HG02759 (cell line): ENCODE data around the gene UBE2F.
"Not testable (repeated sequence)": the region's sequence is repeated elsewhere in the genome, so short reads cannot be mapped to it uniquely, and the experiment has no call there.

Source experiments
- ATAC-seq: cut with Tn5 transposase; IDR thresholded peaks from one replicate; pipeline ENCODE4 v1.9.1; 2021; ENCODE audit warnings: mild to moderate bottlenecking, moderate library complexity; ENCODE audit not compliant: unreplicated experiment

UBE2F gene

GRCh38 chr2:238042090-238042489, 75.3 kb downstream of the UBE2F start:
- no peak for ATAC-seq

DNA sequence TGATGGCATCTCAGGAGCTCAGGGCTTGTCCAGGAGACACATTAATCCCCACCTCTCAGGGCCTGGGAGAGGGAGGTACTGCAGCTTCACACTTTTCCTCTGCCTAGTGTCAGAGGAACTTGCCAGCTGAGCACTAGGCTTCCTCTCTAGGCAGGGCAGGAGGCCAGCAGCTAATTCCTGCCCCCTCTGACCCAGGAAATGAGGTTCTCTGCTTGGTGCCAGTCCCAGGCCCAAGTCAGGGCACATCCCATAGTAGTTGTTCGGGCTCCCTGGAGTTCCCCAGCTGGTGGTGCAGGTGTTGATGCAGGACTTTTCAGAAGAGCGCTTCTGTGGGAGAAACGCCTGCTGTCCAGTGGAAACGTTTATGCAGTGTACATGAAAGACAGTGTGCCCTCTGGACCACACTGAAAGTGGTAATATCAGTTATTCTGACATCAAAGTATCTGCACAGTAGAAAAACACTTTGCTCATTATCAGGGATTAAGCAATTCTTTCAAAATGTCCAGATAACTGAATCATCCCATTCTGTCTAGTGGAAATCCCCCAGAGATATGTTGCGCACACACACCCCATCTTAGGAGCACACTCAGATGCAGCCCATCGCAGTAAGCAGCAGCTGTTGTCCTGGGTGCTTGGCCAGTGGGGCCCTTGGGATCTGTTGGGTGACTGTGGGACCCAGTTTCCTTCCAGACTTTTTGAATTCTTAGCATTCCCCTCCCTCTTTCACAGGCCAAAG, 76.2 kb downstream of the UBE2F start:
- no peak for ATAC-seq

DNA sequence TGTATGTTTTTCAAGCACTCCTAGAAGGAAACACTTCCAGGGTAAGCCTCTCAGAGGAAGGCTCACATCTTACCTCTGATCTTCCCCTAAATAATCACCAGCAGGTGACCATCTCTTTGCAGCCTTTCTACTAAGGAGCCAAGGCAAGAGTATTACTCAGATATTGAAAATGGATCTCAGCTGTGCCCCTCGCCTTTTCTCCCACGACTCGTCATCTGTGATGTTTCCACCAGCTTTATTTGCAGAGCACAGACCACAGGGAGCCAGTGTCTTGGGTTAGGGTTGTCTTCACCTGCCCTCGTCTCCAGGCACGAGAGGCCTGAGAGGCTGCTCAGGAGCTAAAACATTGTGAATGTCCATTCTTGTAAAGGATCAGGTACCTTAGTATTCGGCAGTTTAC, 77.0 kb downstream of the UBE2F start:
- ATAC-seq = no peak

GRCh38 chr2:238045575-238045974, 78.8 kb downstream of the UBE2F start:
- no peak for ATAC-seq

GRCh38 chr2:238046725-238047270, 80.0 kb downstream of the UBE2F start:
- ATAC-seq = no peak

DNA sequence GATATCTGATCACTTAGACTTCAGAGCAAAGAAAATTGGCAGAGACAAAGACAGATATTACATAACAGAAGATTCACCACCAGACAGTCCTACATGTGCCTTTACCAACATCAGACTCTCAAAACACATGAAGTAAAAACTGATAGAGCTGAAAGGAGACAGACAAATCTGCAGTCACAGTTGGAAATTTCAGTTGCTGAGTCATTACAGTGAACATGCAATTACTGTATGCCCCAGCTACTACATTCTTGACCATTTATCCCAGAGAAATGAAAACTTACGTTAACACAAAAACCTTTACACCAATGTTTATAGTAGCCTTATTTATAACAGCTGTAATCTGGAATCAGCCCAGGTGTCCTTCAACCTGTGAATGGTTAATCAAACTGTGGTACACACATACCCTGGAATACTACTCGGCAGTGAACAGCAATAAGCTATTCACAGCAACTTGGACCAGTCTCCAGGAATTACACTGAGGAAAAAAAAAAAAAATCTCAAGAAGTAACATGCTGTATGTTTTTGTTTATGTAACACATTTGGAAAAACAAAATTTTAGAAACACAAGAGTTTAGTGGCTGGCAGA, 86.5 kb downstream of the UBE2F start:
- ATAC-seq = no peak

DNA sequence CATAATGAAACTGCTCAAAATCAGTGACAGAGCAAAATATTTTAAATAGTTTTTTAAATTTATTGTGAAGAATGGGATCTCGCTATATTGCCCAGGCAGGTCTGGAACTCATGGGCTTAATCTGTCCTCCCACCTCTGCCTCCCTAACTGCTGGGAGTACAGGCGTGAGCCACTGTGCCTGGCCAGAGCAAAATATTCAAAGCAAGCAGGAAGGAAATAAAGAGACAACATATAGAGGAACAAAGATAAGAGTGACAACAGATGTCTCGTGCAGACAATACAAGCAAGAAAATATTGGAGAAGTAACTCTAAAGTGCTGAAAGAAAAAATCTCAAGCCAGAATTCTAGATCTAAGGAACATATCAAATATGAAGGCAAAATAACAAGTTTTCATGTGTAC, 89.0 kb downstream of the UBE2F start:
- no peak for ATAC-seq

DNA sequence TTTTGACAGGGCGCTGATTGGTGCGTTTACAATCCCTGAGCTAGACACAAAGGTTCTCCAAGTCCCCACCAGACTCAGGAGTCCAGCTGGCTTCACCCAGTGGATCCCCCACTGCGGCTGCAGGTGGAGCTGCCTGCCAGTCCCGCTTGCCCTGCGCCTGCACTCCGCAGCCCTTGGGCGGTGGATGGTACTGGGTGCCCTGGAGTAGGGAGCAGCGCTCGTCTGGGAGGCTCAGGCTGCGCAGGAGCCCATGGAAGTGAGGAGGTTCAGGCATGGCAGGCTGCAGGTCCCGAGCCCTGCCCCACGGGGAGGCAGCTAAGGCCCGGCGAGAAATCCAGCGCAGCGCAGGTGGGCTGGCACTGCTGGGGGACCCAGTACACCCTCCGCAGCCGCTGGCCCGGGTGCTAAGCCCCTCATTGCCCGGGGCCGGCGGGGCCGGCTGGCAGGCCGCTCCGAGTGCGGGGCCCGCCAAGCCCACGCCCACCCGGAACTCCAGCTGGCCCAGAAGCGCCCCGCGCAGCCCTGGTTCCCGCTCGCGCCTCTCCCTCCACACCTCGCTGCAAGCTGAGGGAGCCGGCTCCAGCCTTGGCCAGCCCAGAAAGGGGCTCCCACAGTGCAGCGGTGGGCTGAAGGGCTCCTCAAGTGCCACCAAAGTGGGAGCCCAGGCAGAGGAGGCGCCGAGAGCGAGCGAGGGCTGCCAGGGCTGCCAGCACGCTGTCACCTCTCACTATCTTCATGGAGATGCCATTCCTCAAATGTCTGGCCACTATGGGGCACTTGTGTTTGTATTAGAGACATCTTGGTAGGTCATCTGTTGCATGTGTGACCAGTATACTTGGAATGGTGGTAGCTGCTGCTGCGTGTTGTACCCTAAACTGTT, 91.1 kb downstream of the UBE2F start:
- ATAC-seq = not testable (repeated sequence)

GRCh38 chr2:238059505-238059904, 92.7 kb downstream of the UBE2F start:
- no peak for ATAC-seq

DNA sequence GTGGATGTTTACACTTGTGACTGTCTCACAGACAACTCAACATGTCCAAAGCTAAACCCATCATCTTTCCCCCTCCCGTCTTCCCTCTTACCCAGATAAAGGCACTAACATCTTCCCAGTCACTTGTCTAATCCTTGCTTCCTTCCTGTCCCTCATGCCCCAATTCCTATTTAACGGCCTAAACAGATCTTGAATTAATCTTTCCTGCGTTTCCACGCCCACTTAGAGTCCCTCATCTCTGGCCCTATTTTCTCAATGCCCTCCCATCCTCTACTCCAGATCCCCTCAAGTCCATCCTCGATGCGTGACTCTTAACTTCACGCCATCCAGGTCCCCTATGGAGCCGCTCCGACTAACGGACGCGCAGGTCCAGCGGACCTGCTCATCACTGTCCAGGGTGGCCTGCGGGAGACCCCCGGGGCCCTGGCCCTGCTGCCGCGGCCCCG, 93.3 kb downstream of the UBE2F start:
- ATAC-seq = no peak

- peak; percentile 96 for ATAC-seq
Observed at GRCh38 chr2:238060542-238061314, 93.9 kb downstream of the UBE2F start, which contains the start of gene SCLY. TSS of gene SCLY (plus strand) at chr2:238061001. CDS start at chr2:238061055, 54 bp downstream.

GRCh38 chr2:238061315-238062202, 94.7 kb downstream of the UBE2F start:
- peak; percentile 10 for ATAC-seq

DNA sequence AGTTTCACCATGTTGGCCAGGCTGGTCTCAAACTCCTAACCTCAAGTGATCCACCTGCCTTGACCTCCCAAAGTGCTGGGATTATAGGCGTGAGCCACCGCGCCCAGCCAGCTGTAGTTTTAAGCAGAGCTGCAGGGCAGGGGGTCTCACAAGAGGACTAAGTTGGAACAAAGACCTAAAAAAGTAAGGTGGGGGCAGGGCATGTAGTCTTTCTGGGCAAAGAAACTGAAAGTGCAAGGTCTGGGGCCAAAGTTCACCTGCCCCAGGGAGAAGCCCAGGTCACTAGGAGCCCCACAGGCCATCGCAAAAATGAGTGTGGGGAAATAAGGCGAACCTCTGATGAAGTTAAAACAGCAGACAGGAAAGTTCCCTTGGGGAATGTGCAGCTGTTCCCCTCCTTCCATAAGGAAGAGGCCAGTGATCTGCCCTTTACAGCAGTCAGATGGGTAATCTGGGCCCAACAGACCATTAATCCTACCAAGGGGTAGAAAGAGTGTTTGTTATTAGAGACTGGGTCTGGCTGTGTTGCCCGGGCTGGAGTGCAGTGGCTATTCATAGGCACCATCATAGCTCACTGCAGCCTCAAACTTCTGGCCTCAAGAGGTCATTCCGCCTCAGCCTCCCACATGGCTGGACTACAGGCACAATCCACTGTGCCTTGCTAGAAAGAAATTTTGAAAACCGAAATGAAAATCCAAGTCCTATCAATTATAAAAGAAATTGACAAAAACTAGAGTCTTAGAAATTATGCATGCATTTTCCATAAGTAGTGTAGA, 96.8 kb downstream of the UBE2F start:
- no peak for ATAC-seq

- ATAC-seq = no peak
Observed at GRCh38 chr2:238064376-238064775, 97.6 kb downstream of the UBE2F start.

- no peak for ATAC-seq
Observed at GRCh38 chr2:238065071-238065846, 98.4 kb downstream of the UBE2F start.

DNA sequence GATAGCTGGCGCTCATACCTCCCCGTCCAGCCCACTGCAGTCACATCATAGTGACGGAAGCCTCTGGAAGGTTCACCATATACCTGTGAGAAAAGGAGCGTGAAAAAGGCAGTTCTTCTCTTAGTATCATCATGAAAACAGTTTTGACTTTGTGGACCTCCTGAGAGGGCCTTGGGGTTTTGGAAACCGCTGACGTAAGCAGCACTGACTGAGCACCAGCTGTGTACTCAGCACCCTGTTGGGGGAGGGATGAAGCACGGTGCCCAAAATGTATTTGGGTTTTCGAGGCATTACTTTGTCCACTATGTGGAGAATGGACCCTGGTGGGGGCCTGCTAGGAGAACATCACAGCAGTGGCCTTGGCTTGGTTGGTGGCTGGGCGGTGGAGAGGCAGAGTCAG, 99.4 kb downstream of the UBE2F start:
- ATAC-seq = no peak

DNA sequence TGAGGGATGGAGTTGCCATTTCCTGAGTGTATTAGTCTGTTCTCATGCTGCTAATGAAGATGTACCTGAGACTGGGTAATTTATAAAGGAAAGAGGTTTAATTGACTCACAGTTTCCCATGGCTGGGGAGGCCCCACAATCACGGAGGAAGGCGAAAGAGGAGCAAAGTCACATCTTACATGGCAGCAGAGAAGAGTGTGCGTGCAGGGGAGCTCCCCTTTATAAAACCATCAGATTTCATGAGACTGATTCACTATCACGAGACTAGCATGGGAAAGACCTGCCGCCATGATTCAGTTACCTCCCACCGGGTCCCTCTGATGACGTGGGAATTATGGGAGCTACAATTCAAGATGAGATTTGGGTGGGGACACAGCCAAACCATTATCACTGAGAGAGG, 99.9 kb downstream of the UBE2F start:
- ATAC-seq = not testable (repeated sequence)

GRCh38 chr2:238067939-238068338, 101.1 kb downstream of the UBE2F start:
- ATAC-seq = no peak
